DMS79 treated with DMSO at 0.1 percent for 48 hours (cell line): ENCODE data around the gene CLCN7.
"Not testable (repeated sequence)": the region's sequence is repeated elsewhere in the genome, so short reads cannot be mapped to it uniquely, and the experiment has no call there.

ENCODE experiments used
- DNase-seq: peaks from one replicate; lab custom pipeline; 2025; lab: John Stamatoyannopoulos, UW

The CLCN7 gene

DNA sequence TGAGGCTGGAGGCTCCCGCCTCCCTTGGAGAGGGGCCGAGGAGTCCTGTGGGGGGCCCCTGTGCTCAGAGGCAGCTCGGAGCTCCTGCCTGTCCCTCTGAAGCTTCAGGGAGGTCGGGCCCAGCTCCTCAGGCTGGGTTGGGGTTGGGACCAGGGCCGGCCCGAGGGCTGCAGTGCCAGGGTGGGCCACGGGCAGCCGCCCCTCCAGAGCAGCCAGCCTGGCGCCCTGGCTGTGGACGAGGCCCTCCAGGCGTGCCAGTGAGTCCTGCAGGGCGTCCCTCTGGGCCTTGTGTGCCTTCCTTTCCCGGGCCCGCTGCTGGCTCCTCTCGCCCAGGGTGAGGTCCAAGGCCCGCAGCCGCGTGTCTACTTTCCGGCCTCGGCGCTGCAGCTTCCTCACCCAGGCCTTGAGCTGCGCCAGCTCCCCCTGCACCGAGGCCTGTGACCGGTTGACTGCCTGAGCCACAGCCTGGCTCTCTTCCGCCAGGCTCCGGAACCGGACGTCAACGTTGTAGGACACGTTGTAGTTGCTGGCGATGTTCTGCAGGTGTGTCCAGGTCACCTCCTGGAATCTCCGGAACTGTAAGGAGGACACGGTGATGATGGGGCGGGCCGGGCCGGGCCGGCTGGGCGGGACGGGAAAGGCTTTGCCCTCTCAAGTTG, 12.7 kb upstream of the CLCN7 start:
- DNase-seq, result no peak

DNA sequence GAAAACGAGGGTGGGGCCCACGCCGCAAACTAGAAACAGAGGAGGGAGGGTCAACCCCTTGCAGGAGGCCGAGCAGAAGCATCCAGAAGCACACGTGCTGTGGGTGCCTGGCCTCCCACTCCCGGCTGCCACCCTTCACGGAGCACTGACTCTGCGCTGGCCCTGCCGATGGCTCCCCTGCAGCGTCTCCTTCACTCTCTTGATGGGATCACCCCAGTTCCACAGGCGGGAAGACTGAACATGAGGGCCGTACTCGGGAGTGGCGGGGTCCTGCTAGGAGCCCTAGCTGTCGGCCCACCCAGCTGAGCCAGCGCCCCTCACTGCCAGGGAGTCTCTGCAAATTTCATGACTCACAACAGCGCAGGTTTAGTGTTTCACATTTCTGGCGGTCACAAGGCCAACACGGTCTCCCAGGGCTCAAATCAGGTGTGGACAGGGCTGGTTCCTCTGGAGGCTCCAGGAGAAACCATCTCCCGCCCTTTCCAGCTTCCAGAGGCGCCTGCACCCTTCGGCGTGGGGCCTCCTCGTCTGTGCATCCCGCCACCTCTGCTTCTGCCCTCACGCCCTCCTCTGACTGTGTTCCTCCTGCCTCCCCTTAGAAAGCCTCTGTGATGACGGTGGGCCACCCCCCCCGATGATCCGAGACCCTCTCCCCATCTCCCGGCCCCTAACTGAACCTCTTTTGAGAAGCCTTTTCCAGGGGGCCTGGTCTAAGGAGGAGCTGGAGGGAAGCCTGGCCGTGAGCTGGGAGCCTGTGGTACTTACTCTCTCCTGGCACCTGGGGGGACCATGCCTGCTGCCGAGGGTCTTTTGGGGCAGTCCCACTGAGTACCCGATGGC, 11.9 kb upstream of the CLCN7 start:
- no peak for DNase-seq

DNA sequence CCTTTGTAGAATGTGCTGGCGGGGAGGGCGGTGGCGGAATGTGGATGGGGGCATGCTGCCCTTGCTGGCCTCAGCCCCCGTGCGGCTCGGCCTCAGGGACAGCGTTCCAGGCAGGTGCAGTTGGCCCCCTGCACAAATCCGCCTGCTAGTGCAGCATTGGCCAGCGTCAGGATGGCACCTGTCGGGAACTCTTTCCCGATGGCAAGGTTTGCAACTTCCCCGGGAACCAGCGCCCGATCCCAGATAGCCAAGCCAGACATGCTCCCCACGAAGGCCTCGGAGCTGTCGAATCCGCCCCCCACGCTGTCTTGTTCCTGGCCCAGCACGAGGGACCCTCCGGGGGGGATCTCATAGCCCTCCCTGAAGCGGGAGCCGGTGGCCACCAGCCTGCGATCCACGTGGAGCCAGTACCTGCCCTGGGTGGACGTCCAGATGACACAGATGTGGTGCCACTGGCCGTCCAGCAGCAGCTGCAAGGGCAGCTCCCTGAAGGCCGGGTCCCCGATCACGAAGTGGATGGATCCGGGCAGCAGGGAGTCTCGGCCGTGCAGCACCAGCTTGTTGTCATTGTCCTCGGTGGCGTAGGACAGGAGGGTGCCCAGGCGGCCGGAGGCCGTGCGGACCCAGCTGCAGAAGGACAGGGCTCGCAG, 11.1 kb upstream of the CLCN7 start:
- DNase-seq, result no peak

DNA sequence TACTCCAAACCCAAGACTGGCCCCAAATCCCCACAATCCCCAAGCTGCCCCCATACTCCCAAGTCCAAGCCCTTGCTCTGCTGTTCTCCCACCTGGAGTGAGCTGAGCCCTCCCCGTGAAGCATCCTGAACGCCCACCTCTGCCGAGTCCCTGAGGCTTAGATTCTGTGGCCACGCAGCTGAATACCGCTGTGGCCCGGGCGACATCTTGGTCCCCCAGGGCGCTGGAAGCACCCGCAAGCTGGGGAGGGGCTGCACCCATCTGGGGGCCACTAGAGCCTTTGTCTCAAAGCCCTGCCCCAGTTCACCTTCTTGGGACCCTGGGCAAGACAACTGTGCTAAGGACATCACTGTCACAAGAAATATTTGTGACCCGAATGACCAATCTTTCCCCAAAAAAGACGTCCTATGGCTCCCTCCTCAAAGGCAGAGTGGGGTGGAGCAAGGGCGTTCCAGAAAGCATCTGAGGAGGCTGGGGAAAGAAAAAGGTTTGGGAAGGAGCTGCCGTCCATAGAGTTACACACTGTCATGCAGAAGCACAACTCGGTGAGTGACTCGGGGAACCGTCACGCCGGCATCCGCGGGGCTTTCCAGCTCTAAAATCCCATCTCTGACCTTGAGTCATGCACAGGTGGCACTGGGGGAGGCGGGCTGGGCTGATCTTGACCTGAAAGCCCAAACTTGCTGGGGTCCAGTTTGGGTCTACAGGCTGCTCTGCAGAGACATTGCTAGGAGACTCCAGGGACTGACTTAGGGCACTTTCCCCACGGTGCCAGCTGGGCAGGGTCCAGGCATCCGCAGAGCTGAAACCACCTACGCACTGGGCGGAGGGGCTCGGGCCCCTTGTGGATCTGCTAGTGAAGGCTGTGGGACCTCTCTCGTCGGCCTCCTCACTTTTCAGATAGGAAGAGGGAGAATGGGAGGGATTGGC, 7.3 kb upstream of the CLCN7 start:
- no peak for DNase-seq

- not testable (repeated sequence) for DNase-seq
These were observed 4.1 kb upstream of the CLCN7 start for GRCh38 chr16:1478937-1479336.

- DNase-seq, result no peak
These were observed 2.2 kb upstream of the CLCN7 start for GRCh38 chr16:1477033-1477432.

DNA sequence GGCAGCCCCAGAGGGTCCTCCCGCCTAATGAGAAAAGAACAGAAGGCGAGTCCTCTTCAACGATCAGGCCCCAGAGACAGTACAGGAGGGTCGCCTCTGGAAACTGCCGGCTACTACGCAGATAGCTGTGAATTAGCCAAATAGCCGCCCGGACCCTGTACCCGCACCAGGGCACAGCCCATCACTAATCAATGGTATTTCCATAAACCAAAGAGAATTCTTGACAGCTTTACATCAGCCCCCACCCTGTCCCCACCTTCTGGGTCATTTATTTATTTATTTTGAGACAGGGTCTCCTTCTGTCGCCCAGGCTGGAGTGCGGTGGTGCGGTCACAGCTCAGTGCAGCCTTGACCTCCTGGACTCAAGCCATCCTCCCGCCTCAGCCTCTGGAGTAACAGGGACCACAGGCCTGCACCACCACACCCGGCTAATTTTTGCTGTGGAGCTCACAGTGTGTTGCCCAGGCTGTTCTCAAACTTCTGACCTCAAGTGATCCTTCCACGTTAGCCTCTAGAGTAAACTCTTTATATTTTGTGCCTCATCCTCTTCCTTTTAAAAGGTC, 805 bp upstream of the CLCN7 start:
- no peak for DNase-seq

DNA sequence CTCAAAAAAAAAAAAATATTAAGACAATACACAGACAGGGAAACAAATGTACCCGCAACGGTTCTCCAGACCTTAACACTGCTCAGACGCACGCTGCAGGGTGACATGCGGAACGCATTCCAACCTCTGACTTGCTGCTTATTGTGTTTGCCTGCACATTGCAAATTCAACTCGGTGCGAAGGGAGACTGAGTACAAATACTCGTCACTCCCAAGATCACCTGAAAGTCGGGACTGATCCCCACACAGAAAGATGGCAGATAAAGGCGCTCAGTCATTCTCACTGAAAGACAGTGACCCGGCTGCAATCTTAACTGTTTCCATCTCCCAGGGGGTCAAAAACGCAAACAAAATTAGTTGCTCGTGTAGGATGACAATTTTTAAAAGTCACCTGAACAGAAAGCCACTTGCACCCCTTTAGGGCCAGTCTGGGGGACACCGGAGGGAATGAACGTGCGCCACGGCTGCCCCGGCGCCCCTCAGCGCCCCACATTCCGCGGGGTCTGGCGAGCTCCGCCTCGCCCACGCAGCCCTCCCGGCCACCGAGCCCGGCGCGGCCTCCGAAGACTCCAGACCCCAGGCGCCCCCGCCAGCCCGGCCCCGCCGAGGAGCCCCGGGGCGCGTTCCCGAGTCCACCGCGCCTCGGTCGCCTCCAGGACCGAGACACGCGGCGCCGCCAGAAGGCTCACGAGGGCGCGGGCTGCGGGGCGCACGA, 589 bp downstream of the CLCN7 start:
- no peak for DNase-seq

GRCh38 chr16:1472974-1473373, 1.9 kb downstream of the CLCN7 start:
- no peak for DNase-seq

GRCh38 chr16:1471569-1472194, 3.1 kb downstream of the CLCN7 start:
- no peak for DNase-seq

DNA sequence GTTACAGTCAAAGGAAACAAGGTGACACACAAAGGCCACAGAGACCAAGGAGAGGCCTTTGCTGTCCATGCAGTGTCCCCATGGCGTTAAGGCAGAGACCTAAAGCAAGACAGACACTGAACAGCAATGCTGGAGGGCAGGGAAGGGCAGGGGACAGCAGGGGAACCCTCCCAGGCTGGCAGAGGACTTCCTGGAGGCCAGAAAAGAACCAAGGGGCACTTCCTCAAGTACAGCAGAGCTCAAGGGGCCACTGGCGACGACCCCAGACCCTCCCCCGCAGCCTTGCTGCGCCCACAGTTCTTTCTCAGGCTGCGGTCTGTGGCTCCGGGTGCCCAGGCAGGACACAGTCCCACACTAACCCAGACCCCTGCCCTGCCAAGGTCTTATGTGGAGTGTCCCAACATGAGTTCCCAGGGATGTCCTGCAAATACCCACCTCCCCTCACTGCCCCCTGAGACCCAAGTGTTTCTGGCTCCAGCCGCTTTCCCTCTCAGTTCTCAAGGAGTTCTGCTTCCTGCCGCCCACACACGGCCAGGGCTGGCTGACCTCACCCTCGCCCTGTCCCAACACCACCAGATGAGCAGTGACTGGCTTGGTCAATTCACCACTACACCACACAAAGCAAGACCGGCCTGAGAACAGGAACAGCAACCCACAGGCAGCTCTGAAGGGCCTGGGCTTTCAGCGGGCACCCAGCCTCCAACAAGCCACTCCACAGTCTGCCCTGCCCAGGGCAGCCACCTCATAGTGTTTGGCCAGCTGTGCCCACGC, 4.2 kb downstream of the CLCN7 start:
- no peak for DNase-seq

DNA sequence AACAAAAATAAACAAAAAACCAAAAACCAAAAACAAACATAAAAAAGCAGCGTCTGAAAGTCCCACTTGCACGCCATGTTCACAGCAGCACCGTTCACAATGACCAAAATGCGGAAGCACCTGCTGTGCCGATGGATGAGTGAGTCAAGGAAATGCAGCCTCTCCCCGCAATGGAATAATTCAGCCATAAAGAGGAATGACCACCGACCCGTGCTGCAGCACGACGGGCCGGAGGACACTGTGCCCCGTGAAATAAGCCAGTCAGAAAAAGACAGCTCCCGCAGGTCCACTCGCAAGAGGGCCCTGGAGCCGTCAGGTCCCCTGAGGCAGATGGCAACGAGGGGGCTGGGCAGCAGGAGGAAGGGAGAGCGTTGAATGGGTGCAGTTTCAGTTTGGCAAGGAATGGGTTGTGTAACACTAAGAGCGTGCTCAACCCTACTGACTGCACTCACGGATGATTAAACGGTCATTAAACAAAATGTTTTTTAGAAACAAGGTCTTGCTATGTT, 5.1 kb downstream of the CLCN7 start:
- DNase-seq, result no peak

DNA sequence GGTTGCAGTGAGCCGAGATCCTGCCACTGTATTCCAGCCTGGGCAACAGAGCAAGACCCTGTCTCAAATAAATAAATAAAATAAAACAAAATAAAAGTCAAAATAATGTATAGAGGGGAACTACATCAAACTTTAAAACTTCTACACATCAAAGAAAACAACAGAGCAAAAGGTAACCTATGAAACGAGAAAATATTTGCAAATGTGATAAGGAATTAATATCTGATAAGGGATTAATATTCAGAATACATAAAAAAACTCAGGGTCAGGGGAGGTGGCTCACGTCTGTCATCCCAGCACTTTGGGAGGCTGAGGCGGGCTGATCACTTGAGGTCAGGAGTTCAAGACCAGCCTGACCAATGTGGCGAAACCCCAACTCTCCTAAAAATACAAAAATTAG, 5.7 kb downstream of the CLCN7 start:
- DNase-seq, result not testable (repeated sequence)

- no peak for DNase-seq
These were observed 6.4 kb downstream of the CLCN7 start for GRCh38 chr16:1468426-1468810.

DNA sequence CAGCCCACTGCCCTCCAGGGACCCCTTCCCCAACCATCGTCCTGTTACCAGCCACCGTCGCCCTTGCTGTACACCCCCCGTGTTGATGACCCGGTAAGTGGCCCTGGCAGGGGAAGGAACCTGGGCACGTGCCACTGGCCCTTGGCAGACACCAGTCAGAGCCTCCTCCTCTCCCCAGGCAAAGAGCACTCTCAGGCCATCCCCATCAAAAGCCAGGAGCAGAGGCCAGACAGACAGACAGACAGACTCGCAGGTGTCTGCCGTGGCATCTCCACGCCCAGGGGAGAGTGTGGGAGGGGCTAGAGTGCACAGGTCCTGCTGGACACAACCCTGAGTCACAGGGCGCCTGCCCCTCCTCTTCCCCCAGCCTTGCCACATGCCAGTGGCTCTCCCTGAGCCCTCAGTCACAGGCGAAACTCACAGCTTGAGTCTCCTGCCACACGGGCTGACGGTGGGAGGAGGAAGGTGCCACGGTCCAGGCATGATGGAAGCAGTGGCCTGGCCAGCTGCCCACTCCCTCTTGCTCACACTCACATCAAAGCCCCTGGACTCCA, 7.8 kb downstream of the CLCN7 start:
- no peak for DNase-seq

- no peak for DNase-seq
These were observed 8.8 kb downstream of the CLCN7 start for GRCh38 chr16:1466054-1466453.

DNA sequence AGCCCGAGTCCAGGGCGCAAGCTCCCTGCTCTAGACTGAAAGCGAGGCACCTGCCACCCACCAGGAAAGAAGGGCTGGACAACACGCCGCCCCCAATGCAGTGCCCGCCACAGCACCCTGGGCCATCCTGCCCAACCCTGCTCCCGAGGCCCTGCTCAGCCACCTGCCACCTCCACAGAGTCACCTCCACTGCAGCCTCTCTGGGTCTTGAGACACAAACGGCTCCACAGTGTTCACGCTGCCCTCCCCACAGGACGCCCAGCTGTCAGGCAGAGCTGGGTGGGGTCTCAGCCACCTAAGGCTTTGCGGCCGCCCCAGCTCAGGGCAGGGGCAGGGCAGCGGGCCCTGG, 9.3 kb downstream of the CLCN7 start:
- no peak for DNase-seq

DNA sequence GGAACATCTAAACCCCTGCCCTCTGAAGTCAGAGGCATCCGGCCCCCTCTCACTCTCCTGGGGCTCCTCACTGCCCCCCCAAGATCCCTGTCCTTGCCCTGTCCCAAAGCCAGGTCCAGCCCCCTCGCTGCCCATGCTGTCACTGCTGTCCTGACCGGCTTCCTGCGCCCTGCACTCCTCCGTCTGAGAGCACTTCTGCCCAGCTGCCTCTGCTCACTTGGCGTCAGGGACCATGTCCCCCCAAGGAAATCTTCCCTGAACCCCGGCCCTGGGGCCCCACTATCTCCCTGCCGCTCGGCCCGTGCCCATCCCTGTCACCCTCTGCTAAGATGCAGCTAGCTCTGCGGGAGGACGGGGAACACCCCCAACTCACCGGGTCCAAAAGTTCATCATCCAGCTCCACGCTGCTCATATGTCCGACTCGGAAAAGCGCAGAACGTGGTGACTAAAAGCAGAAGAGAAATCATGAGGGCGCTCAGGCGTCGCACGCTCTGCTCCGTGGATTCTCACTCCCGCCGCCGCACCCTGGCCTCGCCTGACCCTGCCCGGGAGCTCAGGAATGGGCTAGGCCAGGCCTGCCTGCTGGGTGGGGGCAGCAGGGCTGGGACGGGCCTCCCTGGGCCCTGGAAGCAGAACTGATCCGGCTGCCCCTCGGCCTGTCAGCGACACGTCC, 9.8 kb downstream of the CLCN7 start:
- no peak for DNase-seq
